K562 (cell line): ENCODE results near the gene TBRG4. TPM values are rescaled to one million over a fixed set of nuclear protein-coding genes. Genes with fewer than 3 reads are reported as not detected.
A peak's percentile ranks its signal among the peaks of the same experiment; 100 is the strongest.

Experiments
- BCOR ChIP-seq: fragments of 450-650 bp; IDR thresholded peaks from 2 replicates; pipeline ENCODE4 v1.6.1; 2016
- CREM ChIP-seq: IDR thresholded peaks from 2 replicates; pipeline ENCODE4 v1.6.1; 2014; ENCODE audit warnings: antibody characterized with exemption, low read depth
- DMBX1 ChIP-seq: fragments of 250-450 bp; sonication (Bioruptor Pico); IDR thresholded peaks from 2 replicates; pipeline ENCODE4 v1.8.0; 2022; ENCODE audit warnings: inconsistent platforms, mild to moderate bottlenecking, moderate library complexity, borderline replicate concordance
- GATA2 ChIP-seq: sonication (generic); formaldehyde crosslinking; IDR thresholded peaks from 2 replicates; pipeline ENCODE4 v1.4.0; 2020; ENCODE audit warnings: mild to moderate bottlenecking, missing genetic modification reagents
- HOXB6 ChIP-seq: fragments of 250-450 bp; sonication (Bioruptor Pico); IDR thresholded peaks from 2 replicates; pipeline ENCODE4 v1.5.1; 2022; ENCODE audit warnings: mild to moderate bottlenecking, borderline replicate concordance
- MXI1 ChIP-seq: IDR thresholded peaks from 2 replicates; pipeline ENCODE4 v1.6.1; 2011; ENCODE audit warnings: low read depth, mild to moderate bottlenecking, improper control_type of control experiment, low read length
- NCOA1 ChIP-seq: fragments of 450-650 bp; IDR thresholded peaks from 2 replicates; pipeline ENCODE4 v1.6.1; 2016; ENCODE audit warnings: low read depth
- NFRKB ChIP-seq: fragments of 450-650 bp; IDR thresholded peaks from 2 replicates; pipeline ENCODE4 v1.6.1; 2016; ENCODE audit warnings: low read depth
- PKNOX1 ChIP-seq: fragments of 450-650 bp; IDR thresholded peaks from 2 replicates; pipeline ENCODE4 v1.6.1; 2016
- TFAP4 ChIP-seq: sonication (generic); formaldehyde crosslinking; IDR thresholded peaks from 2 replicates; pipeline ENCODE4 v1.8.0; 2022; ENCODE audit warnings: missing genetic modification reagents, mild to moderate bottlenecking, moderate library complexity, borderline replicate concordance
- ZNF436 ChIP-seq: fragments of 250-450, 450-650 bp; sonication (Bioruptor Pico); formaldehyde crosslinking; IDR thresholded peaks from 2 replicates; pipeline ENCODE4 v1.7.0; 2020; ENCODE audit warnings: mild to moderate bottlenecking
- ZNF766 ChIP-seq: fragments of 200-800 bp; sonication (Bioruptor generic); conservative IDR thresholded peaks from 2 replicates; pipeline ENCODE4 v1.6.1; 2016; ENCODE audit warnings: missing genetic modification characterization, missing compliant biosample characterization
- polyA plus RNA-seq, 8 experiments: library from polyadenylated mRNA; depleted of rRNA in 4 of 8; stranded (reverse) in 5 of 8; unstranded in 3 of 8; fragments of >200 nt; fragmentation: Nextera tagmentation in 2 of 8; fragmentation: Illumina TruSeq in 1 of 8; extraction: Ambion mirVana in 2 of 8; extraction: Trizol in 1 of 8; gene quantifications; 2 replicates each; pipeline versions ENCODE4 v1.2.1 to v1.2.3, GENCODE V29; 2011 to 2014; ENCODE audit warnings: inconsistent platforms in 1 of 8, missing spikeins in 1 of 8
- total RNA-seq, 7 experiments: library from RNA; depleted of rRNA in 6 of 7; stranded (reverse); fragments of >200 nt in 6 of 7; fragmentation: Illumina TruSeq in 2 of 7; extraction: Trizol in 2 of 7; gene quantifications; 2 replicates each; pipeline versions ENCODE4 v1.2.1 to v1.2.3, GENCODE V29; 2011 to 2021; ENCODE audit warnings: low replicate concordance in 1 of 7
- TF ChIP-seq, protein P1 (sequence below): fragments of 250-450 bp; sonication (Bioruptor Pico); IDR thresholded peaks from 2 replicates; pipeline ENCODE4 v1.5.0; 2022; ENCODE audit warnings: mild to moderate bottlenecking
- TF ChIP-seq, protein P2 (sequence below): fragments of 250-450 bp; sonication (Bioruptor Pico); IDR thresholded peaks from 2 replicates; pipeline ENCODE4 v1.4.0; 2020; ENCODE audit warnings: mild to moderate bottlenecking, moderate library complexity
- TF ChIP-seq, protein P3 (sequence below): fragments of 450-650 bp; IDR thresholded peaks from 2 replicates; pipeline ENCODE4 v1.6.1; 2018; ENCODE audit not compliant: partially characterized antibody

TBRG4 gene
- total and polyA plus RNA-seq, 9 of the 15 experiments (the other 6 are each of a cell fraction or from before 2014, with no cell fraction given), result 11.2 to 322 (median 216) TPM

DNA sequence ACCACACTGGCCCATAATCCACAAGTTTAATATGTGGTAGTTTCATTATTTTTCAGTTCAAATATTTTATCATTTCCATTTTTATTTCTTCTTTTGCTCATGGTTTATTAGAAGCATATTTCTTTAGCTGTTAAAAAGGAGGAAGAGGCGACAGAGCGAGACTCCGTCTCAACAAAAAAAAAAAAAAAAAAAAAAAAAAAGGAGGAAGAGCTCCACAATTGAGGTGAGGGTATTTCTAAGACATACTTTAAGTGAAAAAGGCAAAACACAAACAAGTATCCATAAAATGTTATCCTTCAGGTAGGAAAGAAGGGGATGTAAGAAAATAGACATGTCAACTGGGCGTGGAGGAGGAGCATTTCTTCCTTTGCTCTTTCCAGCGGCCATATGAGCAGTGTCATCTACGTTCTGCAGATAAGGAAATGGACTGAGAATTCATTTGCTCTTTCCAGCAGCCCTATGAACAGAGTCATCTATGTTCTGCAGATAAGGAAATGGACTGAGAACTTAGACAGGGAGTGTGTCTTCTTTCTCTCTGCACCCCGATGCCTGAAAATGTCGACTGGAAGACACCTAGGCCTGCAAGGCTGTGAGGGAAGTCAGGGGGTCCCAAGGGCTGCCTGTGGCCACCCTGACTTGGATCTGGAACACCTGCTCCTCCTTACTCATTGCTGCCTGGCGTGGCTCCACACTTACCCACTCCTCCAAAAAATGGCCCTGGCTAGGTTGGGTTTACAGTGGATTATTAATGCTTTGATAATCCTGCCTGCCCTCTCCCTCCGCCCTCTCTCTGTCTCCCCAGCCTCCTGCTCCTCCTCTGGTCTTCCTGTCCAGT, 27.2 kb upstream of the TBRG4 start (continued):
- TF ChIP-seq CREM (peak; percentile 69), MXI1 (no peak), ZNF766 (CRISPR knock-in tag) (0 out of 2 replicates have a peak, but pooled peaks have one; percentile 58), DMBX1 (CRISPR knock-in tag) (0 out of 2 replicates have a peak, but pooled peaks have one; percentile 40), PKNOX1 (0 out of 2 replicates have a peak, but pooled peaks have one; percentile 27), ZNF436 (no peak), TFAP4 (CRISPR knock-in tag) (peak; percentile 35; the same call in 1 of the 2 replicates), HOXB6 (CRISPR knock-in tag) (no peak), GATA2 (CRISPR knock-in tag) (peak; percentile 62; the same call in 1 of the 2 replicates), NFRKB (peak; percentile 47), BCOR (no peak), NCOA1 (no peak)
- TF ChIP-seq, protein P1, sequence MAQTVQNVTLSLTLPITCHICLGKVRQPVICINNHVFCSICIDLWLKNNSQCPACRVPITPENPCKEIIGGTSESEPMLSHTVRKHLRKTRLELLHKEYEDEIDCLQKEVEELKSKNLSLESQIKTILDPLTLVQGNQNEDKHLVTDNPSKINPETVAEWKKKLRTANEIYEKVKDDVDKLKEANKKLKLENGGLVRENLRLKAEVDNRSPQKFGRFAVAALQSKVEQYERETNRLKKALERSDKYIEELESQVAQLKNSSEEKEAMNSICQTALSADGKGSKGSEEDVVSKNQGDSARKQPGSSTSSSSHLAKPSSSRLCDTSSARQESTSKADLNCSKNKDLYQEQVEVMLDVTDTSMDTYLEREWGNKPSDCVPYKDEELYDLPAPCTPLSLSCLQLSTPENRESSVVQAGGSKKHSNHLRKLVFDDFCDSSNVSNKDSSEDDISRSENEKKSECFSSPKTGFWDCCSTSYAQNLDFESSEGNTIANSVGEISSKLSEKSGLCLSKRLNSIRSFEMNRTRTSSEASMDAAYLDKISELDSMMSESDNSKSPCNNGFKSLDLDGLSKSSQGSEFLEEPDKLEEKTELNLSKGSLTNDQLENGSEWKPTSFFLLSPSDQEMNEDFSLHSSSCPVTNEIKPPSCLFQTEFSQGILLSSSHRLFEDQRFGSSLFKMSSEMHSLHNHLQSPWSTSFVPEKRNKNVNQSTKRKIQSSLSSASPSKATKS (CRISPR knock-in tag), result no peak
- TF ChIP-seq, protein P2, sequence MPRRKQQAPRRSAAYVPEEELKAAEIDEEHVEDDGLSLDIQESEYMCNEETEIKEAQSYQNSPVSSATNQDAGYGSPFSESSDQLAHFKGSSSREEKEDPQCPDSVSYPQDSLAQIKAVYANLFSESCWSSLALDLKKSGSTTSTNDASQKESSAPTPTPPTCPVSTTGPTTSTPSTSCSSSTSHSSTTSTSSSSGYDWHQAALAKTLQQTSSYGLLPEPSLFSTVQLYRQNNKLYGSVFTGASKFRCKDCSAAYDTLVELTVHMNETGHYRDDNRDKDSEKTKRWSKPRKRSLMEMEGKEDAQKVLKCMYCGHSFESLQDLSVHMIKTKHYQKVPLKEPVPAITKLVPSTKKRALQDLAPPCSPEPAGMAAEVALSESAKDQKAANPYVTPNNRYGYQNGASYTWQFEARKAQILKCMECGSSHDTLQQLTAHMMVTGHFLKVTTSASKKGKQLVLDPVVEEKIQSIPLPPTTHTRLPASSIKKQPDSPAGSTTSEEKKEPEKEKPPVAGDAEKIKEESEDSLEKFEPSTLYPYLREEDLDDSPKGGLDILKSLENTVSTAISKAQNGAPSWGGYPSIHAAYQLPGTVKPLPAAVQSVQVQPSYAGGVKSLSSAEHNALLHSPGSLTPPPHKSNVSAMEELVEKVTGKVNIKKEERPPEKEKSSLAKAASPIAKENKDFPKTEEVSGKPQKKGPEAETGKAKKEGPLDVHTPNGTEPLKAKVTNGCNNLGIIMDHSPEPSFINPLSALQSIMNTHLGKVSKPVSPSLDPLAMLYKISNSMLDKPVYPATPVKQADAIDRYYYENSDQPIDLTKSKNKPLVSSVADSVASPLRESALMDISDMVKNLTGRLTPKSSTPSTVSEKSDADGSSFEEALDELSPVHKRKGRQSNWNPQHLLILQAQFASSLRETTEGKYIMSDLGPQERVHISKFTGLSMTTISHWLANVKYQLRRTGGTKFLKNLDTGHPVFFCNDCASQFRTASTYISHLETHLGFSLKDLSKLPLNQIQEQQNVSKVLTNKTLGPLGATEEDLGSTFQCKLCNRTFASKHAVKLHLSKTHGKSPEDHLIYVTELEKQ, result no peak
- TF ChIP-seq, protein P3, sequence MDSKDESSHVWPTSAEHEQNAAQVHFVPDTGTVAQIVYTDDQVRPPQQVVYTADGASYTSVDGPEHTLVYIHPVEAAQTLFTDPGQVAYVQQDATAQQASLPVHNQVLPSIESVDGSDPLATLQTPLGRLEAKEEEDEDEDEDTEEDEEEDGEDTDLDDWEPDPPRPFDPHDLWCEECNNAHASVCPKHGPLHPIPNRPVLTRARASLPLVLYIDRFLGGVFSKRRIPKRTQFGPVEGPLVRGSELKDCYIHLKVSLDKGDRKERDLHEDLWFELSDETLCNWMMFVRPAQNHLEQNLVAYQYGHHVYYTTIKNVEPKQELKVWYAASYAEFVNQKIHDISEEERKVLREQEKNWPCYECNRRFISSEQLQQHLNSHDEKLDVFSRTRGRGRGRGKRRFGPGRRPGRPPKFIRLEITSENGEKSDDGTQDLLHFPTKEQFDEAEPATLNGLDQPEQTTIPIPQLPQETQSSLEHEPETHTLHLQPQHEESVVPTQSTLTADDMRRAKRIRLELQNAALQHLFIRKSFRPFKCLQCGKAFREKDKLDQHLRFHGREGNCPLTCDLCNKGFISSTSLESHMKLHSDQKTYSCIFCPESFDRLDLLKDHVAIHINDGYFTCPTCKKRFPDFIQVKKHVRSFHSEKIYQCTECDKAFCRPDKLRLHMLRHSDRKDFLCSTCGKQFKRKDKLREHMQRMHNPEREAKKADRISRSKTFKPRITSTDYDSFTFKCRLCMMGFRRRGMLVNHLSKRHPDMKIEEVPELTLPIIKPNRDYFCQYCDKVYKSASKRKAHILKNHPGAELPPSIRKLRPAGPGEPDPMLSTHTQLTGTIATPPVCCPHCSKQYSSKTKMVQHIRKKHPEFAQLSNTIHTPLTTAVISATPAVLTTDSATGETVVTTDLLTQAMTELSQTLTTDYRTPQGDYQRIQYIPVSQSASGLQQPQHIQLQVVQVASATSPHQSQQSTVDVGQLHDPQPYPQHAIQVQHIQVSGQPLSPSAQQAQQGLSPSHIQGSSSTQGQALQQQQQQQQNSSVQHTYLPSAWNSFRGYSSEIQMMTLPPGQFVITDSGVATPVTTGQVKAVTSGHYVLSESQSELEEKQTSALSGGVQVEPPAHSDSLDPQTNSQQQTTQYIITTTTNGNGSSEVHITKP, result peak; percentile 64
